Testis (tissue), 2 donors: ENCODE results near the gene LYSMD4.

ENCODE experiments used
- CTCF ChIP-seq, 3 experiments: fragments of 450-650 bp in 2 of 3; fragments of 200-600 bp in 1 of 3; sonication (generic) in 1 of 3; IDR thresholded peaks; one replicate each; pipeline ENCODE4 v1.5.1; 2016 to 2019; ENCODE audit warnings: antibody characterized with exemption in 3 of 3, mild to moderate bottlenecking in 2 of 3, moderate library complexity in 1 of 3
- POLR2A ChIP-seq: fragments of 450-650 bp; IDR thresholded peaks from one replicate; pipeline ENCODE4 v1.6.1; 2017; ENCODE audit warnings: antibody characterized with exemption, mild to moderate bottlenecking, moderate library complexity

GRCh38 chr15:99777144-99777543, 43.9 kb upstream of the LYSMD4 start:
- no peak for TF ChIP-seq CTCF (IDR thresholded peaks at IDR 0.05)
- no peak for TF ChIP-seq POLR2A
